Testis (tissue), 3 donors: ENCODE data around the gene PLSCR4. TPM values are rescaled to one million over a fixed set of nuclear protein-coding genes. Genes with fewer than 3 reads are reported as not detected.

Source experiments
- DNase-seq: peaks from one replicate; pipeline ENCODE4 v3.0.0-alpha.2; 2019
- H3K27ac ChIP-seq, 2 donors: fragments of 200-600 bp; sonication (generic); one replicate each; pipeline ENCODE4 v1.5.1; 2019
- H3K27me3 ChIP-seq: fragments of 200-600 bp; sonication (generic); one replicate; pipeline ENCODE4 v1.5.1; 2019
- H3K36me3 ChIP-seq: fragments of 200-600 bp; sonication (generic); one replicate; pipeline ENCODE4 v1.5.1; 2017; ENCODE audit warnings: low read depth; ENCODE audit errors: missing control alignments
- H3K4me1 ChIP-seq: fragments of 200-600 bp; sonication (generic); one replicate; pipeline ENCODE4 v1.5.1; 2019
- H3K4me3 ChIP-seq, 2 donors: fragments of 200-600 bp; sonication (generic); one replicate each; pipeline ENCODE4 v1.5.1; 2017 to 2019
- H3K9me3 ChIP-seq: fragments of 200-600 bp; sonication (generic); one replicate; pipeline ENCODE4 v1.5.1; 2017
- POLR2A ChIP-seq: fragments of 450-650 bp; IDR thresholded peaks from one replicate; pipeline ENCODE4 v1.6.1; 2017; ENCODE audit warnings: antibody characterized with exemption, mild to moderate bottlenecking, moderate library complexity
- WGBS, 2 donors: methylation state at CpG; one replicate each; pipeline ENCODE4 v1.1.5; 2018; 5-methylcytosine and 5-hydroxymethylcytosine counted together
- intact Hi-C: fragments of 100-400 bp; cut with DNase I; formaldehyde crosslinking; loops from one replicate; pipeline ENCODE4 v1.15.1; 2023; ENCODE audit warnings: low total_unique reads
- polyA plus RNA-seq: library from polyadenylated mRNA; stranded (reverse); fragments of 350-450 nt; fragmentation: Illumina TruSeq; extraction: RNeasy Lipid Tissue Mini Kit (QIAGEN cat#74804); gene quantifications from one replicate; pipeline ENCODE4 v1.2.3, GENCODE V29; 2014; ENCODE audit warnings: low read depth, low replicate concordance; ENCODE audit not compliant: insufficient read depth
- total RNA-seq, 2 donors: library from RNA; depleted of rRNA; stranded (reverse); fragments of >200 nt; gene quantifications; one replicate each; pipeline ENCODE4 v1.2.3, GENCODE V29; 2016
- TF ChIP-seq, protein P1 (sequence below), 3 experiments: fragments of 450-650 bp in 2 of 3; fragments of 200-600 bp in 1 of 3; sonication (generic) in 1 of 3; IDR thresholded peaks; one replicate each; pipeline ENCODE4 v1.5.1; 2016 to 2019; ENCODE audit warnings: antibody characterized with exemption in 3 of 3, mild to moderate bottlenecking in 2 of 3, moderate library complexity in 1 of 3

Gene PLSCR4
- total and polyA plus RNA-seq, 3 donors from 2014 or later, result 42.5 to 96.3 (median 89.1) TPM

DNA sequence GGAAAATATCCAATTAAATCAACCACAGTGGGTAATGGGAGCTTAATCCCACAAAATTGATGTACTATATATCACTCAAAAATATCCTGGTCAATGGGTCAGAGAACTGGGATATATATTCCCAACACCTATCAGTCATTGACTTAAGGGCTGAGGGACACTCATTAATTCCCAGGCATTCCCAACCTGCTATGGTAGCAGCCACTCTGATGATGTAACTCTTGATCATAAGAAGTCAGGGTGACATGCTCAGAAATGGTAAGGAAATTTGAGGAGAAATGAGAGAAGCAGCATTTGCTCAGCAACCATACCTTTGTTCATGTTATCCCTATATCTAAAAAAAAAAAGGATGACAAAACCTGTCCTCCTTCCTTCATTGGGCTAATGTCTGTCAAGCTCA, 86.8 kb downstream of the PLSCR4 start:
- Histone ChIP-seq H3K27ac (no peak overlapping the region), H3K4me3 (no peak overlapping the region), H3K27me3 (no peaks in the 10 kb centered on the region), H3K9me3 (no peaks in the 10 kb centered on the region), H3K4me1 (no peaks in the 10 kb centered on the region), H3K36me3 (no peaks in the 10 kb centered on the region)
- TF ChIP-seq, protein P1, sequence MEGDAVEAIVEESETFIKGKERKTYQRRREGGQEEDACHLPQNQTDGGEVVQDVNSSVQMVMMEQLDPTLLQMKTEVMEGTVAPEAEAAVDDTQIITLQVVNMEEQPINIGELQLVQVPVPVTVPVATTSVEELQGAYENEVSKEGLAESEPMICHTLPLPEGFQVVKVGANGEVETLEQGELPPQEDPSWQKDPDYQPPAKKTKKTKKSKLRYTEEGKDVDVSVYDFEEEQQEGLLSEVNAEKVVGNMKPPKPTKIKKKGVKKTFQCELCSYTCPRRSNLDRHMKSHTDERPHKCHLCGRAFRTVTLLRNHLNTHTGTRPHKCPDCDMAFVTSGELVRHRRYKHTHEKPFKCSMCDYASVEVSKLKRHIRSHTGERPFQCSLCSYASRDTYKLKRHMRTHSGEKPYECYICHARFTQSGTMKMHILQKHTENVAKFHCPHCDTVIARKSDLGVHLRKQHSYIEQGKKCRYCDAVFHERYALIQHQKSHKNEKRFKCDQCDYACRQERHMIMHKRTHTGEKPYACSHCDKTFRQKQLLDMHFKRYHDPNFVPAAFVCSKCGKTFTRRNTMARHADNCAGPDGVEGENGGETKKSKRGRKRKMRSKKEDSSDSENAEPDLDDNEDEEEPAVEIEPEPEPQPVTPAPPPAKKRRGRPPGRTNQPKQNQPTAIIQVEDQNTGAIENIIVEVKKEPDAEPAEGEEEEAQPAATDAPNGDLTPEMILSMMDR (IDR thresholded peaks at IDR 0.05), result no peak
- TF ChIP-seq POLR2A, result no peak
- DNase-seq, result no peak
- intact Hi-C loops, result no loop called here

GRCh38 chr3:146163584-146163983, 87.3 kb downstream of the PLSCR4 start:
- 82 to 87% methylated on average over 2 of the region's 2 CpGs for WGBS, 2 donors
- Histone ChIP-seq H3K4me3 (no peak overlapping the region), H3K36me3 (no peaks in the 10 kb centered on the region), H3K27ac (no peak overlapping the region), H3K4me1 (no peaks in the 10 kb centered on the region), H3K27me3 (no peaks in the 10 kb centered on the region), H3K9me3 (no peaks in the 10 kb centered on the region)
- DNase-seq, result no peak
- intact Hi-C loops, result no loop called here
- TF ChIP-seq, protein P1 (IDR thresholded peaks at IDR 0.05), result no peak
- TF ChIP-seq POLR2A, result no peak

DNA sequence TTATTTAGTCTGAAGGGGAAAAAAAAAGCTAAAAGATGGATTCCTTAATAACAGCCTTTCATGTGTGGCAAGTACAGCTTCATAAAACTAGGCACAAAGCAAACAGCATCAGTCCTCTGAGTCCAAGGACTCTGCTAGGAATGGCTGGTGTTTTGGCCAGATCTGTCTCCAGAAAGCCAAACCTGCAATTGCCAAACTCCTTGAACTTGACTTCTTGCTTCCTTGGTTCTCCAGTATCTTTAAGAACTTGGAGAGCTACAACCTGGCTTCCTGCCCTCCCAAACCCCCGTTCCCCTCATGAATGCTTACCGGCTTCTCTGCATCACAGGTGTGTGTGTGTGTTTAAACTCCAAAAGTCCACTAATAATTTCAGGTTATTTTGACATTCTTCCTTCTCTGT, 88.3 kb downstream of the PLSCR4 start:
- DNase-seq, result no peak
- H3K4me3 ChIP-seq, result no peak overlapping the region
- no peaks in the 10 kb centered on the region for H3K9me3 ChIP-seq
- intact Hi-C loops, result no loop called here
- no peaks in the 10 kb centered on the region for H3K27me3 ChIP-seq
- H3K27ac ChIP-seq, result no peak overlapping the region
- TF ChIP-seq, protein P1 (IDR thresholded peaks at IDR 0.05), result no peak
- no peak for TF ChIP-seq POLR2A
- H3K4me1 ChIP-seq, result no peaks in the 10 kb centered on the region
- WGBS, 2 donors, result 42 to 58% methylated on average over 2 of the region's 2 CpGs
- no peaks in the 10 kb centered on the region for H3K36me3 ChIP-seq

GRCh38 chr3:146161663-146162002, 89.3 kb downstream of the PLSCR4 start:
- no peaks in the 10 kb centered on the region for H3K27me3 ChIP-seq
- 0 to 1% methylated on average over 15 of the region's 15 CpGs for WGBS, 2 donors
- intact Hi-C loops, result no loop called here
- DNase-seq, result peak; percentile 65
- no peaks in the 10 kb centered on the region for H3K4me1 ChIP-seq
- TF ChIP-seq POLR2A, result no peak
- TF ChIP-seq, protein P1 (IDR thresholded peaks at IDR 0.05), result no peak
- peak overlapping the region; percentile 80 to 81 for H3K4me3 ChIP-seq
- H3K9me3 ChIP-seq, result no peaks in the 10 kb centered on the region
- H3K27ac ChIP-seq, result peak overlapping the region; percentile 86 to 97
- H3K36me3 ChIP-seq, result no peaks in the 10 kb centered on the region

- Histone ChIP-seq H3K4me1 (no peaks in the 10 kb centered on the region), H3K4me3 (peak within 1 kb of the TSS; percentile 80 to 81), H3K27ac (peak within 1 kb of the TSS; percentile 86 to 97), H3K9me3 (no peaks in the 10 kb centered on the region), H3K36me3 (no peaks in the 10 kb centered on the region), H3K27me3 (no peaks in the 10 kb centered on the region)
- peak; percentile 69 for DNase-seq
- intact Hi-C loops, result no loop called here
- 0% methylated on average over 4 to 69 of the region's 74 CpGs for WGBS, 2 donors
- TF ChIP-seq, protein P1 (IDR thresholded peaks at IDR 0.05), result no peak
- TF ChIP-seq POLR2A, result no peak
These were observed 89.8 kb downstream of the PLSCR4 start, which contains the start of gene PLOD2 for GRCh38 chr3:146160964-146161662. PLOD2 (minus strand) TSS chr3:146161184; CDS start chr3:146160989, 195 bp downstream.
